A673 (cell line): ENCODE measurements around the gene RBM3. TPM values are rescaled to one million over a fixed set of nuclear protein-coding genes. Genes with fewer than 3 reads are reported as not detected.
A peak's percentile ranks its signal among the peaks of the same experiment; 100 is the strongest.

Experiments used
- BruUV-seq: library from RNA; stranded (reverse); fragments of 400-500 nt; replicated peaks from 2 replicates; lab custom pipeline; 2021; lab: Mats Ljungman, UMichigan
- CTCF ChIA-PET: fragments of 300-600 bp; sonication (Branson Sonifier 250); formaldehyde crosslinking; loops from one replicate; lab custom pipeline; 2022; ENCODE audit warnings: antibody characterized with exemption; lab: Charles Lee
- POLR2A ChIA-PET: fragments of 300-600 bp; sonication (Branson Sonifier 250); formaldehyde crosslinking; loops from one replicate; lab custom pipeline; 2022; ENCODE audit warnings: antibody characterized with exemption; ENCODE audit not compliant: low non-redundant PET; lab: Charles Lee
- DNase-seq: peaks from one replicate; pipeline ENCODE4 v3.0.0-alpha.2; 2015; ENCODE audit warnings: low spot score
- H3K27ac ChIP-seq: fragments of 200-600 bp; sonication (generic); 2 replicates; pipeline ENCODE4 v1.5.1; 2016; ENCODE audit warnings: mixed run types, low read depth, mild to moderate bottlenecking, mixed read lengths, antibody characterized with exemption, low read length; ENCODE audit not compliant: poor library complexity, severe bottlenecking
- H3K27me3 ChIP-seq: fragments of 200-600 bp; sonication (generic); replicated peaks from 2 replicates; pipeline ENCODE4 v1.6.1; 2017; ENCODE audit warnings: mixed run types, low read depth, mild to moderate bottlenecking, mixed read lengths, antibody characterized with exemption, low read length; ENCODE audit not compliant: insufficient read depth, poor library complexity
- H3K36me3 ChIP-seq: fragments of 200-600 bp; sonication (generic); 2 replicates; pipeline ENCODE4 v1.6.1; 2016; ENCODE audit warnings: mixed run types, mild to moderate bottlenecking, mixed read lengths, antibody characterized with exemption, low read length; ENCODE audit not compliant: insufficient read depth, poor library complexity, severe bottlenecking
- H3K4me1 ChIP-seq: fragments of 200-600 bp; sonication (generic); 2 replicates; pipeline ENCODE4 v1.6.1; 2017; ENCODE audit warnings: mixed run types, mild to moderate bottlenecking, mixed read lengths, antibody characterized with exemption, low read length; ENCODE audit not compliant: insufficient read depth, poor library complexity, severe bottlenecking
- H3K4me3 ChIP-seq: fragments of 200-600 bp; sonication (generic); 2 replicates; pipeline ENCODE4 v1.5.1; 2016; ENCODE audit warnings: low read depth, mixed run types, mild to moderate bottlenecking, mixed read lengths, low read length; ENCODE audit not compliant: poor library complexity, severe bottlenecking
- H3K9me3 ChIP-seq: fragments of 200-600 bp; sonication (generic); 2 replicates; pipeline ENCODE4 v1.6.1; 2016; ENCODE audit warnings: mixed run types, low read depth, mild to moderate bottlenecking, mixed read lengths, antibody characterized with exemption, low read length; ENCODE audit not compliant: poor library complexity, severe bottlenecking
- CTCF ChIP-seq: fragments of 300-800, 200-600 bp; sonication (generic); conservative IDR thresholded peaks from 2 replicates; pipeline ENCODE4 v1.5.1; 2017; ENCODE audit warnings: low read depth, mild to moderate bottlenecking, antibody characterized with exemption, low read length, moderate library complexity, mixed read lengths
- EZH2 ChIP-seq: fragments of 200-600 bp; sonication (generic); IDR thresholded peaks from 2 replicates; pipeline ENCODE4 v1.6.1; 2017; ENCODE audit warnings: borderline replicate concordance, low read depth, mild to moderate bottlenecking, mixed read lengths, antibody characterized with exemption, low read length; ENCODE audit not compliant: poor library complexity, severe bottlenecking
- intact Hi-C: fragments of 100-400 bp; cut with micrococcal nuclease; formaldehyde crosslinking; loops from one replicate; pipeline ENCODE4 v1.10.0; 2022; ENCODE audit not compliant: unreplicated experiment
- total RNA-seq: library from RNA; stranded (reverse); gene quantifications from 2 replicates; pipeline ENCODE4 v1.2.3, GENCODE V29; 2021

Gene RBM3
- total RNA-seq, 1 experiment from 2014 or later: 259 TPM

DNA sequence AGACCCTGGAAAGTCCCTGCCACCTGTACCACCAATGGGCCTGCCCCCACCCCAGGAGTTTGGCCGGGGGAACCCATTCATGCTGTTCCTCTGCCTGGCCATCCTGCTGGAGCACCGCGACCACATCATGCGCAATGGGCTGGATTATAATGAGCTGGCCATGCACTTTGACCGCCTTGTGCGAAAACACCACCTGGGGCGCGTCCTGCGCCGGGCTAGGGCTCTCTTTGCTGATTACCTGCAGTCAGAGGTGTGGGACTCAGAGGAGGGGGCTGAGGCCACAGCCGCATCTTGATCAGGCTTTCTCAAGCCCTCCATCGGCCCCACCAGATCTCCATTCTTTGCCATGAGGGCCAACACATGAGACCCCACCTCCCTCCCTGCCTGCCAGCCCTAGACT is 13.6 kb upstream of the RBM3 start:
- Histone ChIP-seq H3K9me3 (no peaks in the 10 kb centered on the region), H3K4me1 (no peaks in the 10 kb centered on the region), H3K27ac (no peak overlapping the region), H3K4me3 (no peak overlapping the region), H3K27me3 (no peaks in the 10 kb centered on the region), H3K36me3 (peaks cover 3% of the 10 kb centered on the region)
- ChIA-PET POLR2A (no interaction called here), CTCF (no interaction called here)
- no peak for TF ChIP-seq EZH2
- TF ChIP-seq CTCF: no peak
- no TSS peak for BruUV-seq
- DNase-seq: no peak
- intact Hi-C loops: no loop called here

GRCh38 chrX:48569958-48570357 is 4.3 kb upstream of the RBM3 start:
- no peaks in the 10 kb centered on the region for H3K9me3 ChIP-seq
- POLR2A ChIA-PET: no interaction called here
- no peak for DNase-seq
- intact Hi-C loops: no loop called here
- CTCF ChIA-PET: no interaction called here
- peaks cover under 1% of the 10 kb centered on the region for H3K36me3 ChIP-seq
- no TSS peak for BruUV-seq
- no peak for TF ChIP-seq EZH2
- no peak for TF ChIP-seq CTCF
- no peaks in the 10 kb centered on the region for H3K4me1 ChIP-seq
- H3K27me3 ChIP-seq: no peaks in the 10 kb centered on the region
- H3K4me3 ChIP-seq: no peak overlapping the region
- H3K27ac ChIP-seq: no peak overlapping the region

DNA sequence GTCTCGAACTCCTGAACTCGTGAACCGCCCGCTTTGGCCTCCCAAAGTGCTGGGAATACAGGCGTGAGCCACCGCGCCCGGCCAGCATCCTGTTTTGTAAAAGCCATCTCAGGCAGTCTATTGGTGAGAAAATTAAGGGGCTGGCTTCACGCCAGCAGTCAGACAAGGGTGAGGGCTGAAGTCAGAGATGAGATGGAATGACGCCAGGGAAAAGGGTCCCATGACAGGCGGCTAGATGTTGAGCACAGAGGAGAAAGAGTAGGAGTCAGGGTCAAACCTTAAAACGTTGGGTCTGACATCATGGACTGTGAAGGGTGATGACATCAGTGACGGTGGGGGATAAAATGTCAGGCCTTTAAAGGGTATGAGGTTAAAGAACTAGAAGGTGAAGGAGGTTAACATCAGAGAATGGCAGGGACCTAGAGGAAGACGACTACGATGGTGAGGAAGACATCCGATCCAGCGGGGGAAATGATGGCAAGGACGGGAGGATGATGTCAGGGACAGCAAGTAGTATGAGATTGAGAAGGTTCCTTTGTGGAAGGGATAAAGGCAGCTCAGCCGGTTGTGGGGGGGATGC is 504 bp upstream of the RBM3 start:
- intact Hi-C loops: no loop called here
- POLR2A ChIA-PET: interaction anchor here (0.6 to 0.7 kb wide), 2 partner anchors 22 to 103 kb away, joined by 4 to 16 read pairs; no protein-coding TSS in a partner anchor
- peak overlapping the region; percentile 99 for H3K27ac ChIP-seq

More for the DNA sequence above, 504 bp upstream of the RBM3 start:
- Histone ChIP-seq H3K36me3 (peaks cover 34% of the 10 kb centered on the region), H3K4me1 (peaks cover 4% of the 10 kb centered on the region), H3K9me3 (no peaks in the 10 kb centered on the region), H3K27me3 (no peaks in the 10 kb centered on the region), H3K4me3 (peak overlapping the region; percentile 71)
- CTCF ChIA-PET: no interaction called here
- DNase-seq: peak; percentile 49
- TSS peak; percentile 87 for BruUV-seq
- TF ChIP-seq CTCF (no peak), EZH2 (no peak)
